Neural cell (in vitro differentiated cells): ENCODE measurements around the gene LINC01488. TPM values are rescaled to one million over a fixed set of nuclear protein-coding genes. Genes with fewer than 3 reads are reported as not detected.

Source experiments
- H2AFZ ChIP-seq: fragments of 200-600, 300-800 bp; sonication (generic), shearing (Covaris generic); 2 replicates; pipeline ENCODE4 v1.6.0; 2014; ENCODE audit warnings: low read depth, mild to moderate bottlenecking, antibody characterized with exemption, low read length, moderate library complexity
- H3F3A ChIP-seq: fragments of 200-600 bp; shearing (Covaris generic); 2 replicates; pipeline ENCODE4 v1.6.1; 2016; ENCODE audit warnings: mild to moderate bottlenecking, moderate library complexity, mixed read lengths, antibody characterized with exemption, low read length; ENCODE audit not compliant: insufficient read depth, poor library complexity, severe bottlenecking
- H3K27ac ChIP-seq: fragments of 200-600, 300-800 bp; sonication (generic), shearing (Covaris generic); 2 replicates; pipeline ENCODE4 v1.5.1; 2014; ENCODE audit warnings: mild to moderate bottlenecking, low read length, moderate library complexity
- H3K27me3 ChIP-seq: fragments of 300-800, 200-600 bp; sonication (generic), shearing (Covaris generic); 2 replicates; pipeline ENCODE4 v1.6.0; 2014; ENCODE audit warnings: mild to moderate bottlenecking, low read depth, low read length, moderate library complexity; ENCODE audit not compliant: insufficient read depth
- H3K36me3 ChIP-seq: fragments of 300-800, 200-600 bp; sonication (generic), shearing (Covaris generic); 2 replicates; pipeline ENCODE4 v1.5.1; 2014; ENCODE audit warnings: mild to moderate bottlenecking, antibody characterized with exemption, low read length, moderate library complexity; ENCODE audit not compliant: insufficient read depth
- H3K4me2 ChIP-seq: fragments of 300-800, 200-600 bp; sonication (generic), shearing (Covaris generic); 2 replicates; pipeline ENCODE4 v1.6.0; 2014; ENCODE audit warnings: mild to moderate bottlenecking, low read length
- H3K4me3 ChIP-seq: fragments of 300-800, 200-600 bp; sonication (generic), shearing (Covaris generic); 2 replicates; pipeline ENCODE4 v1.5.1; 2014; ENCODE audit warnings: mild to moderate bottlenecking, low read length, moderate library complexity
- H3K79me2 ChIP-seq: fragments of 200-600 bp; shearing (Covaris generic); replicated peaks from 2 replicates; pipeline ENCODE4 v1.6.0; 2014; ENCODE audit warnings: mild to moderate bottlenecking, low read length, moderate library complexity; ENCODE audit not compliant: insufficient read depth
- H3K9ac ChIP-seq: fragments of 300-800, 200-600 bp; sonication (generic), shearing (Covaris generic); 2 replicates; pipeline ENCODE4 v1.6.1; 2016; ENCODE audit warnings: mild to moderate bottlenecking, low read length, mixed read lengths
- H3K9me2 ChIP-seq: fragments of 200-600 bp; shearing (Covaris generic); 2 replicates; pipeline ENCODE4 v1.6.1; 2016; ENCODE audit warnings: mild to moderate bottlenecking, low read length, mixed read lengths; ENCODE audit not compliant: insufficient read depth
- H3K9me3 ChIP-seq: fragments of 200-600, 300-800 bp; sonication (generic), shearing (Covaris generic); 2 replicates; pipeline ENCODE4 v1.6.1; 2016; ENCODE audit warnings: mild to moderate bottlenecking, mixed run types, low read length, moderate library complexity, mixed read lengths
- H4K20me1 ChIP-seq: fragments of 200-600 bp; shearing (Covaris generic); 2 replicates; pipeline ENCODE4 v1.6.1; 2016; ENCODE audit warnings: mild to moderate bottlenecking, mixed run types; ENCODE audit not compliant: insufficient read depth
- CTCF ChIP-seq: fragments of 450-650 bp; IDR thresholded peaks from 2 replicates; pipeline ENCODE4 v1.5.1; 2014; ENCODE audit warnings: antibody characterized with exemption, mild to moderate bottlenecking, moderate library complexity; ENCODE audit not compliant: poor library complexity, severe bottlenecking
- EP300 ChIP-seq: fragments of 450-650 bp; conservative IDR thresholded peaks from 2 replicates; pipeline ENCODE4 v1.6.1; 2014; ENCODE audit warnings: antibody characterized with exemption, mild to moderate bottlenecking, moderate library complexity; ENCODE audit not compliant: poor library complexity, severe bottlenecking
- EZH2 ChIP-seq: fragments of 200-600, 300-800 bp; shearing (Covaris generic), sonication (generic); IDR thresholded peaks from 2 replicates; pipeline ENCODE4 v1.6.1; 2014; ENCODE audit warnings: antibody characterized with exemption, low read length, borderline replicate concordance, mild to moderate bottlenecking; ENCODE audit not compliant: insufficient read depth, poor library complexity, severe bottlenecking
- MXI1 ChIP-seq: fragments of 450-650 bp; conservative IDR thresholded peaks from 2 replicates; pipeline ENCODE4 v1.6.1; 2014; ENCODE audit warnings: antibody characterized with exemption, mild to moderate bottlenecking; ENCODE audit not compliant: poor library complexity, severe bottlenecking
- POLR2AphosphoS5 ChIP-seq: IDR thresholded peaks from 2 replicates; pipeline ENCODE4 v1.6.1; 2012
- RAD21 ChIP-seq: fragments of 450-650 bp; conservative IDR thresholded peaks from 2 replicates; pipeline ENCODE4 v1.6.1; 2014; ENCODE audit warnings: antibody characterized with exemption, mild to moderate bottlenecking, moderate library complexity
- REST ChIP-seq: IDR thresholded peaks from 2 replicates; pipeline ENCODE4 v1.6.1; 2012; ENCODE audit warnings: borderline replicate concordance
- SMC3 ChIP-seq: fragments of 450-650 bp; conservative IDR thresholded peaks from 2 replicates; pipeline ENCODE4 v1.6.1; 2014; ENCODE audit warnings: antibody characterized with exemption, mild to moderate bottlenecking, moderate library complexity; ENCODE audit not compliant: poor library complexity
- TAF1 ChIP-seq: IDR thresholded peaks from 2 replicates; pipeline ENCODE4 v1.6.1; 2012; ENCODE audit warnings: low read depth
- polyA plus RNA-seq: library from polyadenylated mRNA; depleted of rRNA; stranded (reverse); fragments of >200 nt; gene quantifications from 2 replicates; pipeline ENCODE4 v1.2.3, GENCODE V29; 2014

The LINC01488 gene
- polyA plus RNA-seq, 1 donor from 2014 or later, result not detected

- Histone ChIP-seq H3K9me3 (no peaks in the 10 kb centered on the region), H4K20me1 (no peaks in the 10 kb centered on the region), H3K27me3 (no peaks in the 10 kb centered on the region), H3K4me3 (no peak overlapping the region), H3K36me3 (no peaks in the 10 kb centered on the region), H3K79me2 (no peaks in the 10 kb centered on the region), H3K9ac (no peak overlapping the region), H2AFZ (no peak overlapping the region), H3K4me2 (no peak overlapping the region), H3K27ac (no peak overlapping the region), H3F3A (no peaks in the 10 kb centered on the region), H3K9me2 (no peaks in the 10 kb centered on the region)
- TF ChIP-seq RAD21 (no peak), TAF1 (no peak), MXI1 (no peak)
These were observed 58.9 kb downstream of the LINC01488 start for GRCh38 chr11:69540118-69541000.

- no peaks in the 10 kb centered on the region for H4K20me1 ChIP-seq
- H3K4me2 ChIP-seq, result no peak overlapping the region
- no peaks in the 10 kb centered on the region for H3K36me3 ChIP-seq
- no peak overlapping the region for H3K9ac ChIP-seq
- no peaks in the 10 kb centered on the region for H3F3A ChIP-seq
- H3K9me3 ChIP-seq, result no peaks in the 10 kb centered on the region
- no peak overlapping the region for H3K4me3 ChIP-seq
- no peak overlapping the region for H2AFZ ChIP-seq
- H3K27ac ChIP-seq, result no peak overlapping the region
- H3K79me2 ChIP-seq, result no peaks in the 10 kb centered on the region
- H3K9me2 ChIP-seq, result no peaks in the 10 kb centered on the region
- no peak for TF ChIP-seq CTCF
- TF ChIP-seq EP300, result no peak
- TF ChIP-seq TAF1, result no peak
- TF ChIP-seq REST, result no peak
- TF ChIP-seq RAD21, result no peak
- TF ChIP-seq SMC3, result no peak
- no peak for TF ChIP-seq EZH2
- no peak for TF ChIP-seq MXI1
- TF ChIP-seq POLR2AphosphoS5, result no peak
- no peaks in the 10 kb centered on the region for H3K27me3 ChIP-seq
These were observed 59.5 kb downstream of the LINC01488 start for GRCh38 chr11:69541001-69541285.
